Fibroblast of mammary gland (primary cell): Measurements from ENCODE around the gene ARHGEF28.

Experiments
- DNase-seq: peaks from one replicate; pipeline ENCODE4 v3.0.0-alpha.2; 2010; ENCODE audit warnings: low read depth
- H3K4me3 ChIP-seq: 2 replicates; pipeline ENCODE4 v1.5.1; 2011; ENCODE audit warnings: low read depth, mild to moderate bottlenecking, low read length, moderate library complexity; ENCODE audit not compliant: control insufficient read depth
- CTCF ChIP-seq: conservative IDR thresholded peaks from 2 replicates; pipeline ENCODE4 v1.5.1; 2011; ENCODE audit warnings: low read depth, low read length, inconsistent platforms; ENCODE audit not compliant: control insufficient read depth, insufficient read depth

The ARHGEF28 gene

GRCh38 chr5:73612799-73613198 lies 13.2 kb upstream of the ARHGEF28 start:
- DNase-seq, result no peak
- TF ChIP-seq CTCF, result no peak
- H3K4me3 ChIP-seq, result no peak overlapping the region

DNA sequence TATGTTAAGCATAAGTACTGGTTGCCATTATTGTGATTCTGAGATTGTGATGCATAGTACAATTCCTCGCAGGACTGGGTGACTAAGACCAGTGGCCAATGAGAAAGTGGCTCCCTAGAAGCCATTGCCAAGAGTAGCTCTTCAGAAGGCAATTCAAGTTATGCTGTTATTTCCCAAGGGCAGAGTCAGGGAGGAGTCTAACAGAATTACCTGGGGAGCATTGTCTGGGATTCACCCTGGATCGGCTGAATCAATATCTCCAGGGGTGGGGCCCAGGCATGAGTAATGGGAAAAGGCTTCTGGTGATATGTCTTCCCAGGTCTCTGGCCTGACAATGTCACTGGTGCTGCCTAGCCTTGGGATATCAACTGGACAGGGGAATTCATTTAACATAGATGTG lies 10.9 kb upstream of the ARHGEF28 start:
- TF ChIP-seq CTCF, result no peak
- H3K4me3 ChIP-seq, result no peak overlapping the region
- DNase-seq, result no peak

GRCh38 chr5:73615947-73616346 lies 10.0 kb upstream of the ARHGEF28 start:
- no peak for DNase-seq
- TF ChIP-seq CTCF, result no peak

DNA sequence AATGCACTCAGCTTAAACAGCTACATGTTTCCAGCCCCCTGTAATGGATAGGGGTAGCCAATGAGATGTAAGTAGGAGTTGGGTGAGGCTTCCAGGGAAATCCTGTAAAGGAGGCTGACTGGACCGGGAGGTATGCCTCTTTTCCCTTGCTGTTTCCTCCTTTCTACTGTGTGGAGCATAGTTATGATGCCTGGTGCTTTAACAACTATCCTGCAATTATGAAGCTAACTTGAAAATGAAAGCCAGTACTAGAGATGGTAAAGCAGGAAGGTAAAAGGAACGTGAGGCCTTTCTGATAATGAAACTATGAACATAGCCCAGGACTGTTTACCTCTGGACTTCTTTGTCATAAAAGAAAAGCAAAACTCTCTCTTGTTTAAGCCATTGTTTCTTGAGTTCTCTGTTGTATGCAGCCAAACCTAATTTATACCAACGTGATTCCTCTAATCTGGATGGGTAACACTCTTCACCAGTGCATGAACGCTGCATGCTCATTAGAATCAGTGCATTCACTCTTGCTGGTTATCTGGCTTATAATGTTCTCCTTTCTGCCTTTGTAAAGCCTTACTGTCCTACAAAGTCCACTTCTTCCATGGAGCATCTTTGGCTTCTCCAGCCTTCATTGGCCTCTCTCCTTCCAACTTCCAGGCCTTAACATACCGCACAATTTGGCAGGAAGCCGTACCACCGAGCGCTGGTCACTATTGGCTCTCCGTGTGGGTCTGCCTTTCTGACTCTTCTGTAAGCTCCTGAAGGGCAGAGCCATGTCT lies 8.3 kb upstream of the ARHGEF28 start:
- H3K4me3 ChIP-seq, result no peak overlapping the region
- DNase-seq, result peak; percentile 8

More at GRCh38 chr5:73615947-73616346, 10.0 kb upstream of the ARHGEF28 start:
- H3K4me3 ChIP-seq, result no peak overlapping the region

GRCh38 chr5:73619606-73620333 lies 6.2 kb upstream of the ARHGEF28 start:
- no peak for TF ChIP-seq CTCF
- DNase-seq, result peak; percentile 11
- H3K4me3 ChIP-seq, result no peak overlapping the region

More for the DNA sequence above, 8.3 kb upstream of the ARHGEF28 start:
- no peak for TF ChIP-seq CTCF

DNA sequence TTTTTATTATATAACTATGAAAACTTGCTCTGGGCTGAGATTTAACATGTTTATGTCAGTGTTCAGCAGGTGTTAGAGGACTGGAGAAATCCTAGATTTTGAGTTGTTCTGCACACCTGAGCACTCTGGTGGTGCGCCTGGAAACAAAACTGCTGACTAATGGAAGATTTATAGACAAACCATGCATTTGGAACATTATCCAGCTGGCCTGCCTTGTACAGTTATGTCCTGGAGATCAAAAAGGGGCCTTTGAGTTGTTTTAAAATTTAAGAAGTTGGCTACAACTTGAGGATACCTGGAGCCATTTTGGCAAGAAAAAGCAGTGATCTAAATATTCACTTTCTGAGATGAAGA lies 5.7 kb upstream of the ARHGEF28 start:
- no peak overlapping the region for H3K4me3 ChIP-seq
- DNase-seq, result no peak
- TF ChIP-seq CTCF, result no peak
